Endothelial cell of umbilical vein (primary cell): ENCODE data around the gene LRRFIP2. TPM values are rescaled to one million over a fixed set of nuclear protein-coding genes. Genes with fewer than 3 reads are reported as not detected.

Experiments used
- BruUV-seq: library from RNA; stranded (reverse); fragments of 400-500 nt; replicated peaks from 2 replicates; lab custom pipeline; 2021; lab: Mats Ljungman, UMichigan
- CTCF ChIA-PET: fragments of 300-600, 350-600 bp; sonication (Branson Sonifier 250); formaldehyde crosslinking; loops from one replicate; lab custom pipeline; 2021; ENCODE audit warnings: antibody characterized with exemption, inconsistent platforms; lab: Charles Lee
- POLR2A ChIA-PET: fragments of 300-600, 350-600 bp; sonication (Branson Sonifier 250); formaldehyde crosslinking; loops from one replicate; lab custom pipeline; 2021; ENCODE audit warnings: antibody characterized with exemption, inconsistent platforms; lab: Charles Lee
- DNase-seq: peaks from one replicate; pipeline ENCODE4 v3.0.0-alpha.2; 2011; ENCODE audit warnings: low read depth, low spot score
- FAIRE-seq: peaks from 2 replicates; lab custom pipeline; 2011; peaks lifted over from hg19 to GRCh38; lab: Jason Lieb, UNC
- H2AFZ ChIP-seq: 2 replicates; pipeline ENCODE4 v1.6.0; 2012; ENCODE audit warnings: low read depth, low read length, control low read depth, inconsistent platforms
- H3K27ac ChIP-seq: 2 replicates; pipeline ENCODE4 v1.5.1; 2011; ENCODE audit warnings: low read depth, mild to moderate bottlenecking, control low read depth, low read length, moderate library complexity; ENCODE audit not compliant: insufficient read depth
- H3K27me3 ChIP-seq, 2 experiments: 2 replicates each; pipeline versions ENCODE4 v1.6.0 to v1.6.1; 2011; ENCODE audit warnings: low read length in 2 of 2, mixed read lengths in 1 of 2; ENCODE audit not compliant: control insufficient read depth in 2 of 2, insufficient read depth in 2 of 2
- H3K36me3 ChIP-seq, 2 experiments: 2 replicates in 1 of 2; 3 replicates in 1 of 2; pipeline ENCODE4 v1.5.1; 2011; ENCODE audit warnings: low read length in 2 of 2, mild to moderate bottlenecking in 1 of 2, moderate library complexity in 1 of 2; ENCODE audit not compliant: control insufficient read depth in 2 of 2, insufficient read depth in 2 of 2; ENCODE audit errors: extremely low read depth in 1 of 2
- H3K4me1 ChIP-seq: 3 replicates; pipeline ENCODE4 v1.5.1; 2011; ENCODE audit warnings: mild to moderate bottlenecking, low read length; ENCODE audit not compliant: control insufficient read depth, insufficient read depth; ENCODE audit errors: extremely low read depth
- H3K4me2 ChIP-seq: 2 replicates; pipeline ENCODE4 v1.6.1; 2011; ENCODE audit warnings: low read length, control low read depth, mixed read lengths; ENCODE audit not compliant: insufficient read depth
- H3K4me3 ChIP-seq, 3 experiments: fragments of 200-600 bp in 1 of 3; sonication (generic), shearing (Covaris generic) in 1 of 3; replicated peaks in 1 of 3; 2 replicates each; pipeline ENCODE4 v1.5.1; 2011 to 2016; ENCODE audit warnings: control low read depth in 3 of 3, low read length in 3 of 3, mild to moderate bottlenecking in 2 of 3, inconsistent platforms in 1 of 3, low read depth in 1 of 3, moderate library complexity in 1 of 3; ENCODE audit not compliant: insufficient read depth in 1 of 3
- H3K79me2 ChIP-seq: 2 replicates; pipeline ENCODE4 v1.6.0; 2012; ENCODE audit warnings: low read length, inconsistent platforms; ENCODE audit not compliant: control insufficient read depth, insufficient read depth
- H3K9ac ChIP-seq: replicated peaks from 2 replicates; pipeline ENCODE3; 2011; ENCODE audit warnings: low read length, control low read depth; ENCODE audit not compliant: insufficient read depth; ENCODE audit errors: extremely low read depth
- H3K9me1 ChIP-seq: replicated peaks from 3 replicates; pipeline ENCODE4 v1.6.0; 2011; ENCODE audit warnings: mild to moderate bottlenecking, low read length; ENCODE audit not compliant: control insufficient read depth, insufficient read depth; ENCODE audit errors: extremely low read depth
- H3K9me3 ChIP-seq: replicated peaks from 2 replicates; pipeline ENCODE4 v1.5.1; 2012; ENCODE audit warnings: low read length, inconsistent platforms; ENCODE audit not compliant: control insufficient read depth, insufficient read depth
- H4K20me1 ChIP-seq: replicated peaks from 2 replicates; pipeline ENCODE3; 2011; ENCODE audit warnings: mild to moderate bottlenecking, low read length; ENCODE audit not compliant: control insufficient read depth, insufficient read depth; ENCODE audit errors: extremely low read depth
- EZH2 ChIP-seq: IDR thresholded peaks from 2 replicates; pipeline ENCODE4 v1.6.1; 2012; ENCODE audit warnings: borderline replicate concordance, low read depth, mild to moderate bottlenecking, moderate library complexity, low read length, inconsistent platforms; ENCODE audit not compliant: severe bottlenecking
- FOS ChIP-seq: IDR thresholded peaks from 2 replicates; pipeline ENCODE4 v1.6.1; 2011; ENCODE audit warnings: mild to moderate bottlenecking, low read length, moderate library complexity, borderline replicate concordance; ENCODE audit not compliant: insufficient read depth
- GATA2 ChIP-seq: IDR thresholded peaks from 2 replicates; pipeline ENCODE4 v1.7.0; 2011; ENCODE audit warnings: low read depth, mild to moderate bottlenecking, moderate library complexity, mixed read lengths, low read length; ENCODE audit not compliant: insufficient read length, insufficient read depth
- JUN ChIP-seq: IDR thresholded peaks from 2 replicates; pipeline ENCODE4 v1.6.1; 2011; ENCODE audit warnings: borderline replicate concordance, low read depth; ENCODE audit not compliant: insufficient read length, insufficient read depth
- MYC ChIP-seq: IDR thresholded peaks from one replicate; pipeline ENCODE4 v1.6.1; 2011; ENCODE audit warnings: mild to moderate bottlenecking, low read depth, low read length
- POLR2A ChIP-seq: IDR thresholded peaks from 2 replicates; pipeline ENCODE4 v1.6.1; 2012; ENCODE audit warnings: low read depth, mild to moderate bottlenecking, control low read depth, low read length
- POLR2AphosphoS5 ChIP-seq: IDR thresholded peaks from 2 replicates; pipeline ENCODE4 v1.6.1; 2012; ENCODE audit warnings: low read depth, mild to moderate bottlenecking, control low read depth, low read length, moderate library complexity; ENCODE audit not compliant: insufficient read depth
- dilution Hi-C: fragments of 300-500 bp; cut with MboI; formaldehyde crosslinking; loops from one replicate; pipeline ENCODE4 v1.15.0; 2019; ENCODE audit warnings: low sequenced_read_pairs; ENCODE audit not compliant: extremely low pct_ligation_motif_present
- intact Hi-C: fragments of 100-400 bp; cut with micrococcal nuclease; formaldehyde crosslinking; loops from one replicate; pipeline ENCODE4 v1.10.0; 2022
- polyA plus RNA-seq, 4 experiments: library from polyadenylated mRNA; depleted of rRNA in 3 of 4; stranded (reverse) in 3 of 4; unstranded in 1 of 4; fragments of >200 nt; gene quantifications; 2 replicates each; pipeline versions ENCODE4 v1.2.1 to v1.2.3, GENCODE V29; 2011 to 2012; ENCODE audit warnings: missing spikeins in 1 of 4
- total RNA-seq: library from RNA; stranded (reverse); gene quantifications from 2 replicates; pipeline ENCODE4 v1.2.3, GENCODE V29; 2021
- TF ChIP-seq, protein P1 (sequence below): IDR thresholded peaks from 2 replicates; pipeline ENCODE4 v1.6.1; 2011; ENCODE audit not compliant: insufficient read depth, insufficient read length
- TF ChIP-seq, protein P2 (sequence below), 2 donors: IDR thresholded peaks; 1 replicate in 1 of 2; 2 replicates in 1 of 2; pipeline ENCODE4 v1.5.1; 2011; ENCODE audit warnings: low read length in 2 of 2, mild to moderate bottlenecking in 2 of 2, moderate library complexity in 2 of 2, control low read depth in 1 of 2, inconsistent platforms in 1 of 2, low read depth in 1 of 2; ENCODE audit not compliant: insufficient read depth in 1 of 2; ENCODE audit errors: extremely low read depth in 1 of 2

The LRRFIP2 gene
- total and polyA plus RNA-seq, 2 donors (not counting 3 experiments of a cell fraction or from before 2014, with no cell fraction given): 20.8 to 78.9 TPM

DNA sequence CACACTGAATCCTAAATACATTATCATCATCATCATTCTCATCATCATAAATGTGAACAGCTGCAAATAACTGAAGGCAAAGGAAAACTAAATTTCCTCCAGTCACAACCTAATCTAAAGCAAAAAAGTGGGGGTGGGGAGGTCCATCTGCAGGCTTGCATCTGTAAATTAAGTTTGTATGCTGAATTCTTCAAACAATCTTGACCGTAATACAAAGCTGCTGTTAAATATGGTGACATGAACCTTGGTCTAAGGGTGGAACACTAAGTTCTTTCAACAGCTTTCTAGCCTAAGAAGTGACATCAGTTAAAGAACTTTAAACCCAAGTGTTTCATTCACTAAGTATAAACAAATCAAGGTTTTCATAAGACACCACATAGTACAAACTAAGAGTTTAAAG lies 4.3 kb downstream of the LRRFIP2 start:
- TF ChIP-seq JUN (no peak), GATA2 (no peak), POLR2AphosphoS5 (no peak), POLR2A (no peak), EZH2 (no peak), FOS (no peak), MYC (no peak)
- TF ChIP-seq, protein P1, sequence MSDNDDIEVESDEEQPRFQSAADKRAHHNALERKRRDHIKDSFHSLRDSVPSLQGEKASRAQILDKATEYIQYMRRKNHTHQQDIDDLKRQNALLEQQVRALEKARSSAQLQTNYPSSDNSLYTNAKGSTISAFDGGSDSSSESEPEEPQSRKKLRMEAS: no peak
- TF ChIP-seq, protein P2, sequence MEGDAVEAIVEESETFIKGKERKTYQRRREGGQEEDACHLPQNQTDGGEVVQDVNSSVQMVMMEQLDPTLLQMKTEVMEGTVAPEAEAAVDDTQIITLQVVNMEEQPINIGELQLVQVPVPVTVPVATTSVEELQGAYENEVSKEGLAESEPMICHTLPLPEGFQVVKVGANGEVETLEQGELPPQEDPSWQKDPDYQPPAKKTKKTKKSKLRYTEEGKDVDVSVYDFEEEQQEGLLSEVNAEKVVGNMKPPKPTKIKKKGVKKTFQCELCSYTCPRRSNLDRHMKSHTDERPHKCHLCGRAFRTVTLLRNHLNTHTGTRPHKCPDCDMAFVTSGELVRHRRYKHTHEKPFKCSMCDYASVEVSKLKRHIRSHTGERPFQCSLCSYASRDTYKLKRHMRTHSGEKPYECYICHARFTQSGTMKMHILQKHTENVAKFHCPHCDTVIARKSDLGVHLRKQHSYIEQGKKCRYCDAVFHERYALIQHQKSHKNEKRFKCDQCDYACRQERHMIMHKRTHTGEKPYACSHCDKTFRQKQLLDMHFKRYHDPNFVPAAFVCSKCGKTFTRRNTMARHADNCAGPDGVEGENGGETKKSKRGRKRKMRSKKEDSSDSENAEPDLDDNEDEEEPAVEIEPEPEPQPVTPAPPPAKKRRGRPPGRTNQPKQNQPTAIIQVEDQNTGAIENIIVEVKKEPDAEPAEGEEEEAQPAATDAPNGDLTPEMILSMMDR (IDR thresholded peaks at IDR 0.05; ENCODE audit: extremely low read depth in 1 of 2, insufficient read depth in 1 of 2, low read depth in 1 of 2, low read length in 2 of 2): no peak
- Histone ChIP-seq H3K9ac (no peak overlapping the region), H3K9me1 (no peaks in the 10 kb centered on the region), H3K27ac (no peak overlapping the region), H3K4me1 (peaks cover 26% of the 10 kb centered on the region), H2AFZ (no peak overlapping the region), H3K79me2 (peaks cover 75% of the 10 kb centered on the region), H3K27me3 (no peaks in the 10 kb centered on the region), H3K4me3 (no peak overlapping the region), H3K36me3 (peaks cover 5 to 8% of the 10 kb centered on the region in 2 experiments), H4K20me1 (peaks cover 3% of the 10 kb centered on the region), H3K9me3 (no peaks in the 10 kb centered on the region), H3K4me2 (peak overlapping the region; percentile 35)
- FAIRE-seq (peak; percentile 73), DNase-seq (no peak)
- dilution Hi-C loops: no loop called here
- ChIA-PET CTCF (interaction anchor here (1.2 kb wide), 2 partner anchors 60 to 146 kb away, joined by 3 read pairs; no protein-coding TSS in a partner anchor), POLR2A (no interaction called here)
- BruUV-seq: no TSS peak
- intact Hi-C loops: no loop called here
